ENCODE measurements around the gene TJP1. TPM values are rescaled to one million over a fixed set of nuclear protein-coding genes. Genes with fewer than 3 reads are reported as not detected.

The TJP1 gene
- total and polyA plus RNA-seq, 9 of the 15 experiments (the other 6 are each of a cell fraction or from before 2014, with no cell fraction given) = 9.1 to 39.3 (median 28.0) TPM

- TF ChIP-seq, protein P1, sequence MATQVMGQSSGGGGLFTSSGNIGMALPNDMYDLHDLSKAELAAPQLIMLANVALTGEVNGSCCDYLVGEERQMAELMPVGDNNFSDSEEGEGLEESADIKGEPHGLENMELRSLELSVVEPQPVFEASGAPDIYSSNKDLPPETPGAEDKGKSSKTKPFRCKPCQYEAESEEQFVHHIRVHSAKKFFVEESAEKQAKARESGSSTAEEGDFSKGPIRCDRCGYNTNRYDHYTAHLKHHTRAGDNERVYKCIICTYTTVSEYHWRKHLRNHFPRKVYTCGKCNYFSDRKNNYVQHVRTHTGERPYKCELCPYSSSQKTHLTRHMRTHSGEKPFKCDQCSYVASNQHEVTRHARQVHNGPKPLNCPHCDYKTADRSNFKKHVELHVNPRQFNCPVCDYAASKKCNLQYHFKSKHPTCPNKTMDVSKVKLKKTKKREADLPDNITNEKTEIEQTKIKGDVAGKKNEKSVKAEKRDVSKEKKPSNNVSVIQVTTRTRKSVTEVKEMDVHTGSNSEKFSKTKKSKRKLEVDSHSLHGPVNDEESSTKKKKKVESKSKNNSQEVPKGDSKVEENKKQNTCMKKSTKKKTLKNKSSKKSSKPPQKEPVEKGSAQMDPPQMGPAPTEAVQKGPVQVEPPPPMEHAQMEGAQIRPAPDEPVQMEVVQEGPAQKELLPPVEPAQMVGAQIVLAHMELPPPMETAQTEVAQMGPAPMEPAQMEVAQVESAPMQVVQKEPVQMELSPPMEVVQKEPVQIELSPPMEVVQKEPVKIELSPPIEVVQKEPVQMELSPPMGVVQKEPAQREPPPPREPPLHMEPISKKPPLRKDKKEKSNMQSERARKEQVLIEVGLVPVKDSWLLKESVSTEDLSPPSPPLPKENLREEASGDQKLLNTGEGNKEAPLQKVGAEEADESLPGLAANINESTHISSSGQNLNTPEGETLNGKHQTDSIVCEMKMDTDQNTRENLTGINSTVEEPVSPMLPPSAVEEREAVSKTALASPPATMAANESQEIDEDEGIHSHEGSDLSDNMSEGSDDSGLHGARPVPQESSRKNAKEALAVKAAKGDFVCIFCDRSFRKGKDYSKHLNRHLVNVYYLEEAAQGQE (IDR thresholded peaks at IDR 0.05; ENCODE audit: borderline replicate concordance) = no peak
- TF ChIP-seq, protein P1 (CRISPR knock-in tag; IDR thresholded peaks at IDR 0.05; ENCODE audit: low read depth) = peak; percentile 86
- TF ChIP-seq MYC (IDR thresholded peaks at IDR 0.05; ENCODE audit: low read depth, low read length) = no peak
- peak; percentile 87 for TF ChIP-seq MYC (CRISPR knock-in tag; IDR thresholded peaks at IDR 0.05; ENCODE audit: borderline replicate concordance, low read depth)
- peak; percentile 89 for TF ChIP-seq ZNF239 (CRISPR knock-in tag; IDR thresholded peaks at IDR 0.05)
- TF ChIP-seq ZNF165 (CRISPR knock-in tag; IDR thresholded peaks at IDR 0.05; ENCODE audit: borderline replicate concordance) = peak; percentile 92; the same call in 1 of the 2 replicates
- TF ChIP-seq NR2C2 (CRISPR knock-in tag; IDR thresholded peaks at IDR 0.05) = no peak
- peak; percentile 92 for TF ChIP-seq NR2C2 (tag; IDR thresholded peaks at IDR 0.05)
- peak; percentile 87 for TF ChIP-seq KLF10 (CRISPR knock-in tag; IDR thresholded peaks at IDR 0.05)
- TF ChIP-seq HMBOX1 (IDR thresholded peaks at IDR 0.05) = no peak
- TF ChIP-seq HSF4 (CRISPR knock-in tag; IDR thresholded peaks at IDR 0.05; ENCODE audit: borderline replicate concordance) = peak; percentile 84; the same call in 1 of the 2 replicates
- TF ChIP-seq SRF (CRISPR knock-in tag; IDR thresholded peaks at IDR 0.05) = peak in 1 of 2 experiments; percentile 85; a peak in 2 of 4 replicates
- TF ChIP-seq ZNF277 (CRISPR knock-in tag; IDR thresholded peaks at IDR 0.05; ENCODE audit: borderline replicate concordance) = no peak
- peak; percentile 46; the same call in 1 of the 2 replicates for TF ChIP-seq ATF7 (IDR thresholded peaks at IDR 0.05)
- no peak for TF ChIP-seq DNMT1 (IDR thresholded peaks at IDR 0.05)
- peak in 1 of 2 experiments; percentile 96; a peak in 2 of 4 replicates for TF ChIP-seq TEAD1 (CRISPR knock-in tag; IDR thresholded peaks at IDR 0.05)
- no peak for TF ChIP-seq KAT7 (CRISPR knock-in tag; IDR thresholded peaks at IDR 0.05; ENCODE audit: borderline replicate concordance)
- TF ChIP-seq GTF2E2 (tag; IDR thresholded peaks at IDR 0.05) = peak; percentile 97; the same call in 1 of the 2 replicates
These were observed 149.1 kb downstream of the TJP1 start (continued) for GRCh38 chr15:29672923-29673809.
